ENCODE measurements around the gene F10.

DNA sequence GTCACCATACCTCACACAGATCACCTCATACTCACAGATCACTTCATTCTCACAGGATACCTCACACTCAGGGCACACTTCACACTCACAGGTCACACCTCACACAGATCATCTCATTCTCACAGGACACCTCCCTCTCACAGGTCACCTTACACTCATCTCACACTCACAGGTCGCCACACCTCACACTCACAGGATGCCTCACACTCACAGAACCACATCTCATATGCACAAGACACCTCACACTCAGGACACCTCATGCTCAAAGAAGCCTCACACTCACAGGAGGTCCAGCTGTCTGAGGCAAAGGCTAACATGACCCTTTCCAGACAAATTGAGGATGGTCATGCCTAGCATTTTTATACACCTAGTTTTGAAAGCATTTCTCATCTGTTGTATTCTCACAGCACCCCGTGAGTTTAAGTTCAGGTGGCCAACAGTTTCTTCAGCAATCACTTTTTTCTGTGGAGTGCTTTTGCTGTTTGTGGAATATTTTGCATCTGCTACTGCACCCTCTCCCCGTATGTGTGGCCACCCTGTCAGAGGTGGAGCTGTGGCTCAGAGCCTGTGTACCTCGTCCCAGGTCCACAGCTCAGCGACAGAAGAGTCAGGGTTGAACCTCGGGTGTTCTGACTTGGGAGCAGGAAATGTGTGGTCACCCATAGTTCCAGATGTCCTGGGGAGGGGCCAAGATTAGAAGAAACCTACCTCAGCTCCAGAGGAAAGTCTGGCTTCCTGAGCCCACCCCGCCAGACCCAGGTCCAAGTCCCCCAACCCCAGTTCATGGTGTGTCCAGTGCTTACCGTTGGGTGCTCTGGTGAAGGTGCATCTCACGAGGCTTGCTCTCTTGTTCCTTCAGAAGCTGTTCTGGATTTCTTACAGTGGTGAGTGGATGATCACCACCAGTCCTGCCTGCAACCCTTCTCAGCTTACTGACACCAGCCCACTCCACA lies 9.4 kb upstream of the F10 start:
- TF ChIP-seq, protein P1, sequence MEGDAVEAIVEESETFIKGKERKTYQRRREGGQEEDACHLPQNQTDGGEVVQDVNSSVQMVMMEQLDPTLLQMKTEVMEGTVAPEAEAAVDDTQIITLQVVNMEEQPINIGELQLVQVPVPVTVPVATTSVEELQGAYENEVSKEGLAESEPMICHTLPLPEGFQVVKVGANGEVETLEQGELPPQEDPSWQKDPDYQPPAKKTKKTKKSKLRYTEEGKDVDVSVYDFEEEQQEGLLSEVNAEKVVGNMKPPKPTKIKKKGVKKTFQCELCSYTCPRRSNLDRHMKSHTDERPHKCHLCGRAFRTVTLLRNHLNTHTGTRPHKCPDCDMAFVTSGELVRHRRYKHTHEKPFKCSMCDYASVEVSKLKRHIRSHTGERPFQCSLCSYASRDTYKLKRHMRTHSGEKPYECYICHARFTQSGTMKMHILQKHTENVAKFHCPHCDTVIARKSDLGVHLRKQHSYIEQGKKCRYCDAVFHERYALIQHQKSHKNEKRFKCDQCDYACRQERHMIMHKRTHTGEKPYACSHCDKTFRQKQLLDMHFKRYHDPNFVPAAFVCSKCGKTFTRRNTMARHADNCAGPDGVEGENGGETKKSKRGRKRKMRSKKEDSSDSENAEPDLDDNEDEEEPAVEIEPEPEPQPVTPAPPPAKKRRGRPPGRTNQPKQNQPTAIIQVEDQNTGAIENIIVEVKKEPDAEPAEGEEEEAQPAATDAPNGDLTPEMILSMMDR (conservative IDR thresholded peaks at IDR 0.05; ENCODE audit: low read length) = no peak
- no peak for TF ChIP-seq EZH2phosphoT487 (IDR thresholded peaks at IDR 0.05; ENCODE audit: borderline replicate concordance)
